ENCODE measurements around the gene ZNF557. TPM values are rescaled to one million over a fixed set of nuclear protein-coding genes. Genes with fewer than 3 reads are reported as not detected.

Gene ZNF557
- total and polyA plus RNA-seq, 4 donors = 2.1 to 10.6 (median 7.1) TPM

- peaks cover 10 to 30% (median 19%) of the 10 kb centered on the region in 4 donors for H3K9me3 ChIP-seq (ENCODE audit: control insufficient read depth in 4 of 4, insufficient read depth in 3 of 4, low read length in 3 of 4)
- ATAC-seq (ENCODE audit: insufficient read depth, low FRiP score) = no peak
Measured at GRCh38 chr19:7074705-7075282, 5.3 kb downstream of the ZNF557 start.

GRCh38 chr19:7076151-7076550 lies 6.6 kb downstream of the ZNF557 start:
- Histone ChIP-seq H3K36me3 (ENCODE audit: control insufficient read depth in 4 of 4, insufficient read depth in 4 of 4, low read length in 4 of 4) (peaks cover 60 to 79% (median 71%) of the 10 kb centered on the region in 4 donors), H3K27ac (ENCODE audit: low read depth in 1 of 2, low read length in 1 of 2) (no peak overlapping the region), H3K4me3 (no peak overlapping the region), H3K9me3 (ENCODE audit: control insufficient read depth in 4 of 4, insufficient read depth in 3 of 4, low read length in 3 of 4) (peaks cover 17 to 42% (median 31%) of the 10 kb centered on the region in 4 donors), H3K27me3 (ENCODE audit: control insufficient read depth in 3 of 3, insufficient read depth in 3 of 3, low read length in 2 of 3) (no peaks in the 10 kb centered on the region), H3K9ac (ENCODE audit: insufficient read depth in 1 of 2, low read length in 2 of 2) (no peak overlapping the region), H3K4me1 (ENCODE audit: control insufficient read depth in 5 of 5, insufficient read depth in 5 of 5, low read length in 5 of 5) (peaks cover 0 to 2% (median 0%) of the 10 kb centered on the region in 5 donors)
- TF ChIP-seq, protein P1, sequence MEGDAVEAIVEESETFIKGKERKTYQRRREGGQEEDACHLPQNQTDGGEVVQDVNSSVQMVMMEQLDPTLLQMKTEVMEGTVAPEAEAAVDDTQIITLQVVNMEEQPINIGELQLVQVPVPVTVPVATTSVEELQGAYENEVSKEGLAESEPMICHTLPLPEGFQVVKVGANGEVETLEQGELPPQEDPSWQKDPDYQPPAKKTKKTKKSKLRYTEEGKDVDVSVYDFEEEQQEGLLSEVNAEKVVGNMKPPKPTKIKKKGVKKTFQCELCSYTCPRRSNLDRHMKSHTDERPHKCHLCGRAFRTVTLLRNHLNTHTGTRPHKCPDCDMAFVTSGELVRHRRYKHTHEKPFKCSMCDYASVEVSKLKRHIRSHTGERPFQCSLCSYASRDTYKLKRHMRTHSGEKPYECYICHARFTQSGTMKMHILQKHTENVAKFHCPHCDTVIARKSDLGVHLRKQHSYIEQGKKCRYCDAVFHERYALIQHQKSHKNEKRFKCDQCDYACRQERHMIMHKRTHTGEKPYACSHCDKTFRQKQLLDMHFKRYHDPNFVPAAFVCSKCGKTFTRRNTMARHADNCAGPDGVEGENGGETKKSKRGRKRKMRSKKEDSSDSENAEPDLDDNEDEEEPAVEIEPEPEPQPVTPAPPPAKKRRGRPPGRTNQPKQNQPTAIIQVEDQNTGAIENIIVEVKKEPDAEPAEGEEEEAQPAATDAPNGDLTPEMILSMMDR (IDR thresholded peaks at IDR 0.05; ENCODE audit: control extremely low read depth, extremely low read depth) = no peak
- DNase-seq (no peak), ATAC-seq (ENCODE audit: insufficient read depth, low FRiP score) (no peak)
- 98 to 99% methylated on average over 6 of the region's 6 CpGs for WGBS, 2 donors

More at GRCh38 chr19:7074705-7075282, 5.3 kb downstream of the ZNF557 start:
- no peak overlapping the region for H3K9ac ChIP-seq (ENCODE audit: insufficient read depth in 1 of 2, low read length in 2 of 2)
- peaks cover 47 to 66% (median 61%) of the 10 kb centered on the region in 4 donors for H3K36me3 ChIP-seq (ENCODE audit: control insufficient read depth in 4 of 4, insufficient read depth in 4 of 4, low read length in 4 of 4)
- TF ChIP-seq, protein P1 (IDR thresholded peaks at IDR 0.05; ENCODE audit: control extremely low read depth, extremely low read depth) = no peak
- H3K27me3 ChIP-seq (ENCODE audit: control insufficient read depth in 3 of 3, insufficient read depth in 3 of 3, low read length in 2 of 3) = no peaks in the 10 kb centered on the region
- H3K4me1 ChIP-seq (ENCODE audit: control insufficient read depth in 5 of 5, insufficient read depth in 5 of 5, low read length in 5 of 5) = peaks cover 0 to 8% (median 6%) of the 10 kb centered on the region in 5 donors
- H3K4me3 ChIP-seq = no peak overlapping the region
- WGBS, 2 donors = 95 to 98% methylated on average over 29 of the region's 29 CpGs
- no peak for DNase-seq
- no peak overlapping the region for H3K27ac ChIP-seq (ENCODE audit: low read depth in 1 of 2, low read length in 1 of 2)

DNA sequence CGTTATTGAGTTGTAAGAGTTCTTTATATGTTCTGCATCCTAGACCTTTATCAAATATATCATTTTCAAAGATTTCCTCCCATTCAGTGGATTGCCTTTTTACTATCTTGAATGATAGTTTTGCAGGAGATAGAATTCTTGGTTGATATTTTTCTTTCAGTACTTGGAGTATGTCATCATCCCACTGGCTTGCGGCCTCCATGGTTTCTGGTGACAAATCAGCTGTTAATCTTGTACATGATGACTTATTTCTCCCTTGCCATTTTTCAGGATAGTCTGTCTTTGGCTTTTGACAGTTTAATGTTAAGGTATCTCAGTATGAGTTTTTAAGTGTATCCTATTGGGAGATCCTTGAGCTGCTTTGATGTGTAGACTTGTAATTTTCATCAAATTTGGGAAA lies 8.5 kb downstream of the ZNF557 start:
- Histone ChIP-seq H3K4me1 (ENCODE audit: control insufficient read depth in 5 of 5, insufficient read depth in 5 of 5, low read length in 5 of 5) (peaks cover 0 to 2% (median 0%) of the 10 kb centered on the region in 5 donors), H3K9me3 (ENCODE audit: control insufficient read depth in 4 of 4, insufficient read depth in 3 of 4, low read length in 3 of 4) (peaks cover 27 to 52% (median 46%) of the 10 kb centered on the region in 4 donors), H3K4me3 (no peak overlapping the region), H3K9ac (ENCODE audit: insufficient read depth in 1 of 2, low read length in 2 of 2) (no peak overlapping the region), H3K27ac (ENCODE audit: low read depth in 1 of 2, low read length in 1 of 2) (no peak overlapping the region), H3K36me3 (ENCODE audit: control insufficient read depth in 4 of 4, insufficient read depth in 4 of 4, low read length in 4 of 4) (peaks cover 62 to 89% (median 78%) of the 10 kb centered on the region in 4 donors), H3K27me3 (ENCODE audit: control insufficient read depth in 3 of 3, insufficient read depth in 3 of 3, low read length in 2 of 3) (no peaks in the 10 kb centered on the region)
- 97 to 99% methylated on average over 2 of the region's 2 CpGs for WGBS, 2 donors
- ATAC-seq (ENCODE audit: insufficient read depth, low FRiP score) (no peak), DNase-seq (no peak)
- TF ChIP-seq, protein P1 (IDR thresholded peaks at IDR 0.05; ENCODE audit: control extremely low read depth, extremely low read depth) = no peak

All from lung (tissue), 12 donors.